HG02610 (cell line): ENCODE results near the gene MACROD2.

Experiments
- ATAC-seq: cut with Tn5 transposase; IDR thresholded peaks from one replicate; pipeline ENCODE4 v1.9.1; 2021; ENCODE audit warnings: mild to moderate bottlenecking, moderate library complexity; ENCODE audit not compliant: unreplicated experiment

MACROD2 gene

DNA sequence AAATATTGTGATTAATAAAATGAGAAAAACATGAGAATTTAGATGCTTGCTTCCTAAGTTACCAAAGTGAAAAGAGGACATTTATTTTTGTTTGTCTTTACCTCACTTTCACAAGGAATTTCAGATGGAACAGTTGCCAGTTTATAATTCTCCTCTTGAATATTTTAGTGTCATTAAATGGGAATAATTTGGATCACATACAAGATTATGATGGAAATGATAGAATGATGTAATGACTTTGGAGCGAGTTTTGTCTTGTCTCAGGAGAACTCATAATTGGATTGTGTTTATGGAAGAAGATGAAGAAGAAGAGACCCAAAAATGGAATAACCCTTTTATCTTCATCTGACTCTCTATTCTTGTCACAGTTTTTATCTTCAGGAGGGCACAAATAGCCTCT lies 515.0 kb downstream of the MACROD2 start:
- no peak for ATAC-seq

DNA sequence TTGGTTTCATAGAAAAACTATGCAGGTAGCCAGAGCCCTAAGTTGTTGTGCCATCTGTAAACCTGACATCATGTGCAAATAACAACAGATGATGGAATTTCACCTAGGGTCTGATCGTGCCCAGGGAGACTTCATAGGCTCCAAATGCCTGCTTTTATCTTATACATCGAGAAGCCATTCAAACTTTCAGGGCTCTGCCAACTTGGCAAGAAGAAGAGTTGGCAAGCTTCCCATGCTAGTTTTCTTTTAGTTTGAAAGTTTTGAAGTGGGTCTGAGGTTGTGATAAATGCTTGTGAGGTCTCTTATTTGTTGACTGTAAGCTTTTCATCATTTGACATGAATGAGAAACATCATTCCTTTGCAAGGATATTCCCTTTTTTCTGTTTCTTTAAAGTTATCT lies 517.5 kb downstream of the MACROD2 start:
- ATAC-seq = no peak

DNA sequence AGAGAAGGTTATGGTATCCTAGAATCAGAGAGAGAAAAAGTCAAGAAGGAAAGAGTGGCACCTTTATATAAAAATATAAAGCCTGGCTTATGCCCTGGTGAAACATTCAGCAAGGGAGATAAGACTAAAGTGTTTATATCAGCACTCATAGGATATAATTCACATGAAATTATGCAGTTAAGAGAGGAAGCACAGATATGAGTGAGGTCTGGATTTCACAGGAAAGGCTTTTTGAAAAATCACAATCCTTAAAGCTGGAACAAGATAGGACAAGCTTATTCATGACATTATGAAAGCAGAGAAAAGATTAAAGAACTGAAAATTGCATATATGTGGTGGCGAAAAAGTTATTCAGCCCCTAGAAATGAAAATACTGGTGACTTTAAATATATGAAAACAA lies 523.3 kb downstream of the MACROD2 start:
- no peak for ATAC-seq

DNA sequence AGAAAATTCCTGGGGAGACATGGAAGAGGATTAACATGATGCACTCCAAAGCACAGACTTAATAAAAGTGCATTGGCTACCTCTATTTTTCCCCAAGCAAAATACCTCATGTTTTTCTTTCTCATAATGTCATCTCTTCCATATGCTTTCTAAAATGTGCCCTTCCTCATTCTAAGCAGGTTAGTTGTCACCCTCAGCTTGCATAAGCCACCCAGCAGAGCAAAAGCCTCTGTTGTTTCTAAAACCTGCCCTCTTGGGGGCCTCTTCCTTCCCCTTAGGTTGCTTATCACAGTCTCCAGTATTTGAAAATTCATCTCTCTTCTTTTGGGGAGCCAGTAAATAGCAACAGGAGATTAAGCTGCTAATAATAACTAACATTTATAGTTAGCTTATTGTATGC lies 525.7 kb downstream of the MACROD2 start:
- no peak for ATAC-seq

DNA sequence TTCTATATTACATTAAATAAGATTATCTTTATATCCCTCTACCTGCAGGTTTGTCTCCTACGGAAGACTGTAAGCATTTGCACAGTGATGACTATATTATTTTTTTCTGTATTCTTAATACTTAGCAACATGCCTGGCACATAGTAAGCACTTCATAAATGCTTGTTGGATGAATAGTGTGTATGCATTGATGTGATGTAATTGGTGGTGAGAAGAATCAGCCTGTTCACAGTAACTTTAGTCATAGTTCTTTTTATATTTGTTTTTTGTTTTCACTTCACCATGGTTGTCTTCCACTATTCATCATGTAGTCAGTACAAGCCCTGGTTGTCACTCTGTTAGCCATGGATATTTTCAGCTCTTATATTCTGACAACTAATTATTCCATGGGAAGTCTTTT lies 526.1 kb downstream of the MACROD2 start:
- no peak for ATAC-seq

DNA sequence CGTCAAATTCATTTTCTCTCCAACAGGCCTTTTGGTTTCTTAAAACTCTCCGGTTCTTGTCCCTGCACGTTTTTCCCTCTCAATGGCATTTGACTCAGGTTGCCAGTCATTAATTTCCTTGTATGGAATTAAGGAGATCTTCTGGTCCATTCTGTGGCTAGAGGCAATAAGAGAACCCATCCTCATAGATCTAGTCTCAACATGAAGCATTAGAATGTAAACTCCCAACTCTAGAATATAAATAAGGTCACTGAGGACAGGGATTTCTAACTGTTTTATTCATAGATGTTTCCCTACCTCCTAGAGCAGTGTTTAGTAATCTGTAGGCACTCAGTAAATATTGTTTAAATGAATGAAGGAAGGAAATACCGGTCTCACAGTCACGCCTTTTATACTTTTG lies 527.3 kb downstream of the MACROD2 start:
- ATAC-seq = no peak

DNA sequence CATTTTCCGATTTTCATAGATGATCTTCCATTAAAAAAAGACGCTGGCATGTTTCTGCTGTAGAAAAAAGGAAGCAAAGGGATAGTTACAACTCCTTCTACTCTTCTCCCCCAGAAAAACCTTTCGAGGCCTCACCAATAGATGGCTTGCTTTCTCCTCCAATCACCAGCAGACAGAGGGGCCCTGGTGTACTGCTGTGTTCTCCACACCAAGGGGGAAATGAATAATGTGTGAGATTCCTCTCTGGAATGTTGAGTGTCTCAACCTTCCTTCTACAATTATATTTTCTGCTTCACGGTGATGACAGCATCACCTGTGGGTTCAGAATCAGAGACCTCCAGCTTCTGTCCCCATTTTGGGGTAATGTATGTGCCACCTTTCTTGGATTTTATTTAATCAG lies 527.8 kb downstream of the MACROD2 start:
- no peak for ATAC-seq

DNA sequence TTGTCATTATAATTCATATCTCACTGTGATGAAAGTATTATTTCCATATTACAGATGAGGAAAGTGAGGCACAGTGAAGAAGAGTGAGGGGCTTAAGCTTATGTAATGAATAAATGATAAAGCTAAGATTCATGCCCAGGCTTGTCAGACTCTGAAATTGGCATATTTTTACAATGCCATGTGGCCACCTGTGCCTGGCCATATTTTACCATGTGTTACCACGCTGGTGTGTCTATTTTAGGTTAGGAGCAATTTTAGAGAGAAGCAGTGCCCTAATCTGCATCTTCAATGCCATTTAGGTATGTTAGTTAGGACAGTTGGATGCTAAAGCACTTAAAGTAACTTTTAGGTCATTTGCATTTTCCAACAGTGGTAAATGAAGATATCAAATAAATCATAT lies 530.1 kb downstream of the MACROD2 start:
- no peak for ATAC-seq

DNA sequence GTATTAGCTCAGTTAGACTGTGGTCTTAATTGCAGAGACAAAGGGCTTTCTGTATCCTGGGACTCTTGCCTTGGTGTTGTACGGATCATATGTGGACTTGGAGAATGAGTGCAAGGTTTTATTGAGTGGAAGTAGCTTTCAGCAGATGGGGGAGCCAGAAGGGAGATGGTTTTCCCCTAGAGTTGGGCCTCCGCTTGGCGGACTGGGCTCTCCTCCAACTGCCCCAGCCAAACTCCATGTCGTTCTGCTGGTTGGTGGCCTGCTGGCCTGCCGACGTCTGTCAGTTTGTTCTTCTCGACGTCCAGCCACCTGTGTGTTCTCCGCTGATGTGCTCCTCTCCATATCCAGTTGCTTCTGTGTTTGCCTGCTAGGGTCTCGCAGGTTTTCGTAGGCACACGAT lies 531.6 kb downstream of the MACROD2 start:
- no peak for ATAC-seq

DNA sequence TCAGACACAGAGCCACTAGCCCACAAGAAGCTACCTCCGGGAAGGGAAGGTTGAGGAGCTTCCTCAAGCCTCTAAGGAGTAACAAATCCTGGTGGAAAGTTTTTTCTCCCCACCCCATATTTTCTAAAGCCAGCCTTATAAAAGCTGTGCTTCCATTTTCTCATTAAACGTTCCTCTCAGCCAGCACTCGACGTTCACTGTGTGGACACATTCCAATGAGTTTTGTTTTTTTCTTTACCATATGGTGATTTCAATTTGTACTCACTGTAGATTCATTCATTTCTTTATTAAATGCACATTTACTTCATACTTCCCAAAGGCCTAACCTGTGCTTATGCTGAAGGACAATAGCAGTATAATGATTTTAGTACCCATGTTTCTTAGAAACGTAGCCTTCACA lies 536.5 kb downstream of the MACROD2 start:
- no peak for ATAC-seq

DNA sequence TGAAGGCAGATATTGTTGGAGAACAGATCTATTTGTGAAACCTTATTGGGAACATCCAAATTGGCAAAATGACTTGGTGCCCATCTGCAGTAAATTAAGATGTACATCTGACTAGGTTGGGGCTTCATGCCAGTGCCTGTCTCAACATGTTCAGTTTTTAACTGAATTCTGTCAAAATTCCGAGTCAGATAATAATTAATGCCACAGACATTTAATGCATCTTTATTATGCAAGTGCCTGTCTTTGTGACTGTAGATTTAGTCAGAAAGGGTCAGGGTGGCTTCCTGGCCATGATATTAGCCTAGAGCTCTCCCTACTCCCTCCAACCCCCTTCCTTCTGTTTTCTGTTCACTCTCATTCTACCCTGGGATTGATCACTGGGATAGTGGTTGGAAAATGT lies 541.4 kb downstream of the MACROD2 start:
- no peak for ATAC-seq

DNA sequence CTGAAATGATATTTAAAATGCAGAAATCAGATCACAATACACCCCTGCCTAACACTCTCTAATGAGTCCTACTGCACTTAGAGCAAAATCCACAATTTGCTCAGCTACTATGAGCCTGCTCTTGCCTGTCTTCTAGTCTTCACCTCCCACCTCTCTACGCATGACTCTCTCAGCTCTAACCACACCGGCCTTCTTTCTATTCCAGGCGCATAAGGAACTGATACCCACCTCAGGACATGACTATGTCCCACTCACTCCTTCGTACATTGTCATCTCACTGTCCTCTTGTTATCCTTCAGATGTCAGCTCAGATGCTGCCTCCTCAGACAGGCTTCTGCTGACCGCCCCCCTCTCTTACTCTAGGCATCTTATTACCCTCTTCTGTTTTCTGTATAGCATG lies 543.1 kb downstream of the MACROD2 start:
- ATAC-seq = peak; percentile 93

DNA sequence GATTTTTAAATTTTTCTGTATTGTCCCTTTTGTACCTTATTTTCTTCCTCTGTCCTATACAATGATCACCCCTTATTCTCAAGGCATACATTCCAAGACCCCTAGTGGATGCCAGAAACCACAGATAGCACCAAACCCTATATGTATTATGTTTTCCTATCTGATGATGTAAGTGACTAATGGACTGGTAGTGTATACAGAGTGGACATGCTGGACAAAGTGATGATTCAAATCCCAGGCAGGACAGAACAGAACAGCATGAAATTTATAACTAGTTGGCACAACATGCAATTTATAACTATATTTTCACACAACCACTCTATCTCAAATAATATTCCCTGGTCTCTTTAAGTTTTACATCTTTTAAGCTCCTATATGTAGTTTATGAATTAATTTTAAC lies 547.7 kb downstream of the MACROD2 start:
- no peak for ATAC-seq

DNA sequence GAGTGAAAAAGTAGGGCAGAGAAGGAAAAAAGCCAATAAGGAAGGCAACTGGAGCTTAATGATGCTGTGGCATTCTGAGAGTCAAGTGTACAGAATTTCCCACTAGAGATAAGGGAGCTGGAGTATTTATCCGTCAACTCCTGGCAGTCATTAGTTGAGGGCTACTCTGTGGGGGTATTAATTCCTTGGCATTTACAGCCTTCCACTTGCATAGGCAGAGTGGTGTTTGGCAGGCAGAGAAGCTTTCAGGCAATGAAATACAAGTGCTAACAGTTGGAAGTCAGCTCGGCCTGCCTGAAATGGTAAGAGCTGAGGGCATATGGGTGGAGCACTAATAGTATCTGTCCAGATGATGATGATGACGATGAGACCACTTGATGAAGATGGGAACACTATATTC lies 549.4 kb downstream of the MACROD2 start:
- no peak for ATAC-seq

DNA sequence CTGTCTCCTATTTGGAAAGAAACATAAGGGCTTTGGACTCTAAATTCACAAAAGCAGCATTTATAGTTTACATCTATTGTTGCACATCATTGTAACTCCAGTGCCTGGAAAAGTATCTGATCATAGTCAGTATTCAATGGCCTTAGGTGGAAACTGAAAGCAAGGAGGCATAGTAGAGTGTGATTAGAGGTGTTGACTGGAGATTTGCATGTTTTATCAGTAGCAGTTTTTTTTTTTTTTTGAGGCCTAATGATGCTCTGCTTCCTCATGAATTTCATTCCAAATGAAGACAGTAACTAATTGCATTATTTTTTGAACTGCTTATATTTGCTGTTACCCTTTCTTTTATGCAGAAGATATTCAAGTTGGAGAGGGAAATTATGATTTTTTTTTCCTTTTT lies 555.3 kb downstream of the MACROD2 start:
- ATAC-seq = no peak

DNA sequence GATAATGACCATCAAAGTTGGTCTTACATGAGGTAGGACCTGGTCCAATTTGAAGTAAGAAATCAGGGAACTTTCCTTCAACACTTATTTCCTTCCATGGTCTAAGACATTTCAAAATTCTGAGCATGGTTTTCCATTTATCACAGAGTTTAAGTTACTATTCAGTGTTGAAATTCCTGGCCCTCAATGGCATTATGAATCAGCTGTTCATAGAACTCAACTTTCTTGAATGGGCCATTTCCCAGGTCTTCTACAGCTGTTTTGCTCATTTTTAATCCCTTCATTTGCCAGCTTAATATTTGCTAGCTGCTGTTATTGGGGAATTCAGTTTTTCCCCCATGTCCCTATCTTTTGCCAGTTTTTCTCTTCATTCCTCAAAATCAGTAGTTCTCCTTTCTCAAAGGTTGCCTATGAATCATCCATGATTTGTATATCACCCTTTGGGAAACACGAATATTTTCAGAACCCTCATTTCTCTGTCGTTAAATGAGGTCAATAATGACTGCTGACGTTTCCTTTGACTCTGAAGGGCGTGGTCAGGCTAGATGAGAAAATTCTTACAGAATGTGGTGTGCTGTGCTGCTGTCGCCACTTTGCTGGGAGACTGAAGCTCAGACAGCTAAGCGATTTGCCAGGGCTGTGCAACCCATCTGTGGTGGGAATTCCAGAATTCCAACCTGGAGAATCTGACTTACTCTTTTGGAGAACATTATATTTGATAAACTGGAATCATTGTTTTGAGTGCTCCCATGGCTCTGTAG lies 558.6 kb downstream of the MACROD2 start:
- ATAC-seq = no peak

DNA sequence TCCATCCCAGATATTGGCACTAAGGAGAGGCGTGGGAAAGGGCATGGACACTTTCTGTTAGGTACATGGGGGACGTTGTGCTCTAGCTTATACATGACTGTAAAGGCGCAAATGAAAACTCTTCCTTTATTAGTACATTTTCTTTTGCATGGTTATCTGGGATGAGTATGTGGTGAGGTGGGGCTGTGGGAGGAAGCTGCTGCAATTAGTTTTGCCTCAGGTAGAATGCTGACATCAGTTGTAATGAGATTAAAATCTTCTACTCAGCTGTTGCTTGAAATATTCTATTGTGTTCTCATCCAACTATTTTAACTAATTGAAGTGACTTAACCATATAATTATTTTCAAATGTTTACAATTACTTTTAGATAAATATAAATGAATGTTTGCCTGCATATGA lies 560.4 kb downstream of the MACROD2 start:
- ATAC-seq = no peak

DNA sequence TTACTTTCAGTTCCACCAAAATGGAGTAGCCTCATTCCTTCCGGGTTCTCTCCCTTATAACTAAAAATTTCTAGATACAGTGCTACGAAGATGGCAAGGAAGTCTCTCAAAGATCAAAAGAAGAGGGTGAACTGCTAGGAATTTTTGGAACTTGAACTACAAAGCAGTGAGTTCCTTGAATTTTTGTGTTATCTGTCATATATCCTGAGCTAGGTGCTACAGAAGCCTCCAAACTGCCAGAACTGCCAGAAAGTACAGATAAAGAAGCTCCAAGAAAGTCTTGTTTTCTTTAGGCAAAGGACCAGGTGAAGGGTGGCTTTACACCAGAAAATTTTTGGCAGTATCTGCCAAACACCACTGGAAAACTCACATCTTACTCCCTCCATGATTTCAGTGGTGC lies 560.9 kb downstream of the MACROD2 start:
- no peak for ATAC-seq

DNA sequence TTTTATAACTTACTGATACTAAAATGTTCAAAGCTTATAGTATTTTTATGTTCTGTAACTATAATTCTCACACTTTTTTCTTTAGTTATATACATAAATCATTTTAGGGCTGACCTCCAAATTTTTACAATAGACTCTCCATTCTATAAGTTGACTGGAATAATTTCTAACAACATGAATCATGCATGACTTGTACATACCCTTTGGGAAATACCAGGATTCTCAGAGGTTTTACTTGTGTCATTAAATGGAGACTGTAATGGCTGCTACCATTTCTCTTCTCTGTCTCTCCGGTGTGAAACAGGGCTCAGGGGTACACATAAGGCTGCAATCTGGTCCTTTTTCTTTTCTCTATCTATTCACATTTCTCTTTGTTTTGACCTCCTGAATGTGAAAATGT lies 564.3 kb downstream of the MACROD2 start:
- no peak for ATAC-seq

DNA sequence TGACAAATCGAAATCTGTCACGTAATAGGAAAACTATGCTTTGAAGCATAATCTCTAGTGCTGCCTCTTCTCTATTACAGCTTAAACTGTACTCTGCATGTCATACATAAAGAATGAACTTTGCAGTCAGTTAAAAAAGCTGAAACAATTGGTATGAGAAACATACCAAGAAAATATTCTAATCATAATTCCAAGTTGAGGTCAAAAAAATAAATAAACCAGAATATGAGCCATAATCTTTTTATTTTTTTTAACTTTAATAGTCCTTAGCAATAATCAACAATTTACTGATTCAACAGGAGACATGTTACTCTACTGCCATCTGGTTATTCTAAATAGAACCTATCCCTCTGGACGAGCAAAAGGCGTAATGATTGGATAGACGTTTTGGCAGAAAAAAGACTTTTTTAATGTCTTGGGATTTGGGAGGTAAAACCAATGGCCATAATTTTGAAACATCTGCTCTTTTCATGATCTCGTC lies 566.5 kb downstream of the MACROD2 start:
- no peak for ATAC-seq

DNA sequence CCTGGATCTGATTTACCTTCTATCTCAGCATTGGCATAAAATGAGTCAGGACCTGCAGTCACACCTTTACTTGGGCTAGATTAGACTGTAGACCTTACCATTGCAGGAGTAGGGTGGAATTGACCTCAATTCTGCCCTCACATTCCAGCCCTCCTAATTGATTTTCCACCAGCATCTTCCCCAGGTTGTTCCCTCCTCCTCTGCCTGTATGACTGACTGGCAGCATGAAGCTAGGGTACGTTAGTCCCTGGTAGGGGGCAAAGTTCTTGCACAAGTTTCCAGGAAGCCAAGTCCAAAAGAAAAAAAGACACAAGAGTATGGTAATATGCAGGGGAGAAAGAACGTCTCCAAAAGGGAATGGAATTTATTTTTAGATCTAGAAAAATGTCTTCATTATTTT lies 567.7 kb downstream of the MACROD2 start:
- ATAC-seq = no peak

DNA sequence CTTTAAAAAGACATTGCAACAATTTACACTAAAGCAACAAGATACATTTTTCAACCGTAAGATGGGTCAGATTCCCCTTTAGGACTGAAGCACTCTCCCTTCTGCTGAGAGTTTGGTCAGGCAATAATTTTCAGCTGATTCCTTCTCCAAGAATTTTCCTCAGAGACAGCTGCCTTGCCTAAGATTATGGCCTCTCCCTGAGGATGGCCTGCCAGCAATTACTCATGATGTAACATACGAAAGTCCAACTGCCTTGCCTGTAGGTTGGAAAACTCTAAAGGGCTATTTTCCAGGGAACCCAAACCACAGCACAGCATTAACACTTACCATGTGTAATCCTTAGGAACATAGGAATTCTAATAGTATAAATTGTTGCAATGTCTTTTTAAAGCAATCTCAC lies 571.2 kb downstream of the MACROD2 start:
- no peak for ATAC-seq

DNA sequence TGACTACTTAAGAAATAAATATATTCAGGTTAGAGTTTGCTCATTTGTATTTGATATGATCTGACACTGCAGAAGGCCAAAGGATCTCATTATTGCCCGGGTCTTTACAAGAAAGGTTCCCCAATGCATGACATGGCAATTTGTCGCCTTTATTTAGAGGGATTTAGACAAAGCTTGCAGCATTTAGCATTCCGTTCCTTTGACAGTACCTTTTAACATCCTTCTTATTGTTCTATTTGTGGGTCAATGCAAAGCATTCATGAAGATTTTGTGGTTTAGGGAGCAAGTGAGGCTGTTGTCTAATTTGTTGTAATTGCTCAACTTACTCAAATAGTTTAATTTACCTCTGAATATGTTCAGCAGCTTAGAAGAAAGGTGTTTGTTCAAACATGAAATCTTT lies 572.9 kb downstream of the MACROD2 start:
- no peak for ATAC-seq
